Muscle layer of duodenum (tissue), 2 donors: ENCODE measurements around the gene SLC6A18.
"Not testable (repeated sequence)": the region's sequence is repeated elsewhere in the genome, so short reads cannot be mapped to it uniquely, and the experiment has no call there.

ENCODE experiments used
- H3K27ac ChIP-seq: one replicate; pipeline ENCODE4 v1.7.0; 2013; ENCODE audit warnings: mild to moderate bottlenecking, low read length
- H3K27me3 ChIP-seq: one replicate; pipeline ENCODE4 v1.7.0; 2013; ENCODE audit warnings: low read depth, mild to moderate bottlenecking, control low read depth, low read length
- H3K36me3 ChIP-seq, 2 donors: one replicate each; pipeline ENCODE4 v1.7.0; 2013; ENCODE audit warnings: low read length in 2 of 2, control low read depth in 1 of 2, mild to moderate bottlenecking in 1 of 2; ENCODE audit not compliant: insufficient read depth in 2 of 2, control insufficient read depth in 1 of 2
- H3K4me1 ChIP-seq, 2 donors: one replicate each; pipeline ENCODE4 v1.7.0; 2013; ENCODE audit warnings: low read length in 2 of 2, mild to moderate bottlenecking in 2 of 2, control low read depth in 1 of 2, moderate library complexity in 1 of 2; ENCODE audit not compliant: insufficient read depth in 2 of 2, control insufficient read depth in 1 of 2
- H3K4me3 ChIP-seq, 2 donors: one replicate each; pipeline ENCODE4 v1.7.0; 2013; ENCODE audit warnings: low read length in 2 of 2, low read depth in 1 of 2, mild to moderate bottlenecking in 1 of 2
- H3K9me3 ChIP-seq, 2 donors: one replicate each; pipeline ENCODE4 v1.7.0; 2013; ENCODE audit warnings: low read length in 2 of 2, control low read depth in 1 of 2, mild to moderate bottlenecking in 1 of 2; ENCODE audit not compliant: control insufficient read depth in 1 of 2
- donor health status: healthy.

Gene SLC6A18

GRCh38 chr5:1220351-1220750 is 4.8 kb upstream of the SLC6A18 start:
- no peaks in the 10 kb centered on the region for H3K4me1 ChIP-seq
- no peak overlapping the region for H3K4me3 ChIP-seq
- no peak overlapping the region for H3K27ac ChIP-seq
- no peaks in the 10 kb centered on the region for H3K27me3 ChIP-seq
- no peaks in the 10 kb centered on the region for H3K36me3 ChIP-seq
- peaks cover 0 to 10% of the 10 kb centered on the region in 2 donors for H3K9me3 ChIP-seq

DNA sequence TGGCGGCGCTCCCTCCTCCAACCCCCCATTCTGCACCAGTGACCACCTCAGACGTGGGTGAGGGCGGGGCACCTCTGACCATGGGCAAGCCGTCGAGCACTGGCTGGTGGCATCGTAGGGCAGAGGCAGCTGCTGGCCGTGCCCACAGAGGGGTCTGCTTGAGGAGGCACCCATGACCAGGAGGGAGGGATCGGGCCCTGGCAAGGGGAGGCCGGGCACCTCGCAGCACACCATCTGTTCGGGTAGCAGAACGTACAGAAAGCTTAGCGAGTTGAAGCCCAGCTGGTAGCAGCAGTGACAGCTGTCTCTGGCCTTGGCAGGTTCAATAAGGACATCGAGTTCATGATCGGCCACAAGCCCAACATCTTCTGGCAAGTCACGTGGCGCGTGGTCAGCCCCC is 4.3 kb upstream of the SLC6A18 start:
- Histone ChIP-seq H3K9me3 (peaks cover 0 to 6% of the 10 kb centered on the region in 2 donors), H3K27ac (no peak overlapping the region), H3K4me1 (no peaks in the 10 kb centered on the region), H3K27me3 (no peaks in the 10 kb centered on the region), H3K4me3 (no peak overlapping the region), H3K36me3 (no peaks in the 10 kb centered on the region)

DNA sequence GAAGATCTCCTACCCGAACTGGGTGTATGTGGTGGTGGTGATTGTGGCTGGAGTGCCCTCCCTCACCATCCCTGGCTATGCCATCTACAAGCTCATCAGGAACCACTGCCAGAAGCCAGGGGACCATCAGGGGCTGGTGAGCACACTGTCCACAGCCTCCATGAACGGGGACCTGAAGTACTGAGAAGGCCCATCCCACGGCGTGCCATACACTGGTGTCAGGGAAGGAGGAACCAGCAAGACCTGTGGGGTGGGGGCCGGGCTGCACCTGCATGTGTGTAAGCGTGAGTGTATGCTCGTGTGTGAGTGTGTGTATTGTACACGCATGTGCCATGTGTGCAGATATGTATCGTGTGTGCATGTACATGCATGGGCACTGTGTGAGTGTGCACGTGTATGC is 3.5 kb upstream of the SLC6A18 start:
- H3K27ac ChIP-seq = no peak overlapping the region
- H3K4me3 ChIP-seq = no peak overlapping the region
- no peaks in the 10 kb centered on the region for H3K4me1 ChIP-seq
- no peaks in the 10 kb centered on the region for H3K36me3 ChIP-seq
- no peaks in the 10 kb centered on the region for H3K27me3 ChIP-seq
- no peaks in the 10 kb centered on the region for H3K9me3 ChIP-seq

DNA sequence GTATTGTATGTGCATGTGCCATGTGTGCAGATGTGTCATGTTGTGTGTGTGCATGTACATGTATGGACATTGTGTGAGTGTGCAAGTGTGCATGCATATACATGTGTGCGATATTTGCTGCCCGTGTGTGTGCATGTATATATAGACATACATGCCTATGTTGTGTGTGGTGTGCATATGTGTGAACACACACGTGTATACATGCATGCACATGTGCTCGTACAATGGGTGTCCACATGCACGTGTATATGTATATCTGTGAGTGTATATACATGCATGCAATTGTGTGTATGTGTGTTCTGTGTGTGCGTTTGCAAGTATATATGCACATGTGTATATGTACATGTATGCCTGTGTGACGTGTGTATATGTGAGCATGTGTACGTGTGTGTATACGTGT is 3.0 kb upstream of the SLC6A18 start:
- no peaks in the 10 kb centered on the region for H3K36me3 ChIP-seq
- H3K27me3 ChIP-seq = no peaks in the 10 kb centered on the region
- no peaks in the 10 kb centered on the region for H3K9me3 ChIP-seq
- H3K4me1 ChIP-seq = no peaks in the 10 kb centered on the region
- no peak overlapping the region for H3K4me3 ChIP-seq
- H3K27ac ChIP-seq = no peak overlapping the region

DNA sequence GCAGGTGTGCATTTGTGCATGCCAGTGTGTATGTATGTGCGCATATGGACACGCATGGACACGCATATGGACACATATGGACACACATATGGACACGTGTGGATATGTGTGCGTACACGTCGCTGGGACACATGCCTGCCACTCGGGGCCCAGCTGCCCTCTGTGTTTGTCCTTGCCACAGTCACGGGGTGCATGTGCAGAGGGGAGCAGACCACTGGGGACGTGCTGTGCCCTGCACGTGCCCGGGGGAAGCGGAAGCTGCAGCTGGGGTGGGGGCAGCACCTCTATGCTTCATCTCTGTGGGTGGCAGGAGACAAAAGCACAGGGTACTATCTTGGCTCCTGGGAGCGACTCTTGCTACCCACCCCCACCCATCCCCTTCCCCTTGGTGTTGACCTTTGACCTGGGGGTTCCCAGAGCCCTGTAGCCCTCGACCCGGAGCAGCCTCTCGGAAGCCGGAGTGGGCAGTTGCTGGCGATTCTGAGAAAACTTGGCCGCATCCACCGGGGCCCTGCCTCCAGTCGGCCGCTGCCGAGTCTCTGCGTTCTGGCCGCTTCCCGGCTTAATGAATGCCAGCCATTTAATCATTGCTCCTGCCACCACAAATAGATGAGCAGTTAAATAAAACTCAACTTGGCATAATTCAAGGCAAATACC is 2.4 kb upstream of the SLC6A18 start:
- no peaks in the 10 kb centered on the region for H3K27me3 ChIP-seq
- H3K9me3 ChIP-seq = no peaks in the 10 kb centered on the region
- no peak overlapping the region for H3K4me3 ChIP-seq

GRCh38 chr5:1223278-1223670 is 1.9 kb upstream of the SLC6A18 start:
- no peaks in the 10 kb centered on the region for H3K36me3 ChIP-seq
- H3K27ac ChIP-seq = no peak overlapping the region
- no peak overlapping the region for H3K4me3 ChIP-seq
- H3K4me1 ChIP-seq = no peaks in the 10 kb centered on the region
- no peaks in the 10 kb centered on the region for H3K27me3 ChIP-seq
- no peaks in the 10 kb centered on the region for H3K9me3 ChIP-seq

More for the DNA sequence above, 2.4 kb upstream of the SLC6A18 start:
- no peaks in the 10 kb centered on the region for H3K36me3 ChIP-seq
- no peaks in the 10 kb centered on the region for H3K4me1 ChIP-seq
- no peak overlapping the region for H3K27ac ChIP-seq

DNA sequence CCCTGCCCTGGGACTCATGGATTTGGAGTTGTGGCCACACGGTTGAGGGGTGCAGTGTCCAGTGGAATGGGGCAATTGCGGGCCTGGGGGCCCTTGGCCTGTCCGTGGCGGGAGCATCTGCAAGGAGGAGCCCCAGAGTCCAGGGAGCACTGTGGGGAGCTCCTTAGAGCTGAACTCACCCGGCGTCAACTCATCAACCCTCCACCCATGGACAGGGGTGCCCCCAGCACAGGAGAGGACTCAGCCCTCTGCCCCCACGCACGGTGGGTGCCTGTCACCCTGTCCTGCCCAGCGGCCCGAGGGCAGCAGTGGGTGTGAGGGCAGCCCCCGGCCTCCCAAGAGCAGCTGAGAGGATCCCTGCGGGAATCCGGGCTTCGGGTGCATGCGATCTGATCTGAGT is 550 bp upstream of the SLC6A18 start:
- Histone ChIP-seq H3K36me3 (no peaks in the 10 kb centered on the region), H3K4me3 (no peak overlapping the region), H3K27me3 (no peaks in the 10 kb centered on the region), H3K4me1 (no peaks in the 10 kb centered on the region), H3K9me3 (no peaks in the 10 kb centered on the region), H3K27ac (no peak overlapping the region)

DNA sequence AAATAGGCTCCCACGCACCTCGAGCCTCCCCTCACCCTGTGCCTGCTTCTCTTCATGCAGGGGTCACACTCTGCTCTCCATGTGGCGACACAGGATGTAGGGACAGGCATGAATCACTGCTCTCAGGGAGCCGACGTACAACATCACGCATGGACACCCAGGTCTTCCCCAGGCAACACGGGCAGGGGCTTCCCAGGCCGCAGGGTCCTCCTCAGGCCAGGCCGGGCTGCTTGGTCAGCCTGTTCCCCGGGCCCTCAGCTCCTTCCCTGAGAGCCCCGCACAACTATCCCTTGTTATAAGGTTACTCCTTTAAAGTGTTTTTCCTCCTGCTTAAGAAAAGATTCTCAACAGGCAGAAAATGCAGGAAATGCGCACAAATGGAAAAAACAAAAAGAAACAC is 1.1 kb downstream of the SLC6A18 start:
- no peak overlapping the region for H3K27ac ChIP-seq
- peaks cover 4% of the 10 kb centered on the region for H3K27me3 ChIP-seq
- no peaks in the 10 kb centered on the region for H3K4me1 ChIP-seq
- H3K4me3 ChIP-seq = no peak overlapping the region
- no peaks in the 10 kb centered on the region for H3K36me3 ChIP-seq
- no peaks in the 10 kb centered on the region for H3K9me3 ChIP-seq

- Histone ChIP-seq H3K36me3 (no peaks in the 10 kb centered on the region), H3K9me3 (no peaks in the 10 kb centered on the region), H3K4me3 (no peak overlapping the region), H3K27me3 (peaks cover 4% of the 10 kb centered on the region), H3K4me1 (no peaks in the 10 kb centered on the region), H3K27ac (no peak overlapping the region)
Measured at GRCh38 chr5:1226839-1227581, 1.8 kb downstream of the SLC6A18 start.

DNA sequence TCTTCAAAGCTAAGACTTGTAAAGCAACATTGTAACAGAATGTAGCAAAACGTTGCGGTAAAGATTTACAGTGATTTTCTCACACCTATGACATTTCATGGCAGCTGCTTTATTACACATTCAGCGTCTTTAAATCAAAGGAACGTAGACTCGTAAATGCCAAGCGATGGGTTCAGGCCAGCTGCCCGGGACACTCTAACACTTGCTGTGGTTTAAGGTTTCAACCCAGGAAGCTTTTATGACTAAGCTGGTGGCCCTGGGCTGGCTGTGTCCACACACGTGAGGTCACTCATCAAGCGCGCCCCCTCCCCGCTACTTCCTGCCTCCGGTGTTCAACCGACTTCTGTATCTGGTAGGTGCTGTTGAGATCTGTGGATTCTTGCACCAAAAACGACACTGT is 2.5 kb downstream of the SLC6A18 start:
- Histone ChIP-seq H3K9me3 (no peaks in the 10 kb centered on the region), H3K36me3 (no peaks in the 10 kb centered on the region), H3K4me3 (no peak overlapping the region), H3K27ac (no peak overlapping the region), H3K27me3 (peaks cover 4% of the 10 kb centered on the region), H3K4me1 (no peaks in the 10 kb centered on the region)

- H3K4me3 ChIP-seq = no peak overlapping the region
- no peak overlapping the region for H3K27ac ChIP-seq
Measured at GRCh38 chr5:1228120-1228519, 2.9 kb downstream of the SLC6A18 start.

DNA sequence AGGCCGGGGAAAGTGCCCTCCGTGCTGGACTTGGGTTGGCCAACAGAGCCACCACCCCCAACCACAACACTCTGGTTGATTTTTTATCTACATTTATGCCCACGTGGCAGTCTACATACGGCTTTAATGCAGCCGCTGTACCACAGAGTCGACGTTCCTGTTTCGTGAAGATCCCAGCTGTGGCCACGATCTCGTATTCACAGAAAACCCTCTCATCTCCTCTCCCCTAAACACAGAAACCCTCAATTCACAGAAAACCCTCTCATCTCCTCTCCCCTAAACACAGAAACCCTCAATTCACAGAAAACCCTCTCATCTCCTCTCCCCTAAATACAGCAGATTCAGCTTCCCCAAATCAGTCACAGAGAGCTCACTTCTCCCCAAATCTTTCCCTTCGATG is 3.8 kb downstream of the SLC6A18 start:
- H3K36me3 ChIP-seq, H3K4me1 ChIP-seq, H3K9me3 ChIP-seq, H3K27me3 ChIP-seq, H3K4me3 ChIP-seq, H3K27ac ChIP-seq: not testable (repeated sequence)

More at GRCh38 chr5:1228120-1228519, 2.9 kb downstream of the SLC6A18 start:
- H3K4me1 ChIP-seq = no peaks in the 10 kb centered on the region
- peaks cover 4% of the 10 kb centered on the region for H3K27me3 ChIP-seq
- no peaks in the 10 kb centered on the region for H3K9me3 ChIP-seq
- H3K36me3 ChIP-seq = no peaks in the 10 kb centered on the region
